DND-41 (cell line): Measurements from ENCODE around the gene LINC01488.

ENCODE experiments used
- EZH2 ChIP-seq: IDR thresholded peaks from 3 replicates; pipeline ENCODE4 v1.6.1; 2012; ENCODE audit warnings: borderline replicate concordance, low read depth, mild to moderate bottlenecking, moderate library complexity, low read length, inconsistent platforms; ENCODE audit not compliant: severe bottlenecking
- TF ChIP-seq, protein P1 (sequence below): IDR thresholded peaks from 2 replicates; pipeline ENCODE4 v1.5.1; 2012; ENCODE audit warnings: borderline replicate concordance, low read length, moderate library complexity, mild to moderate bottlenecking; ENCODE audit not compliant: poor library complexity, severe bottlenecking; ENCODE audit errors: extremely low read depth

- TF ChIP-seq, protein P1, sequence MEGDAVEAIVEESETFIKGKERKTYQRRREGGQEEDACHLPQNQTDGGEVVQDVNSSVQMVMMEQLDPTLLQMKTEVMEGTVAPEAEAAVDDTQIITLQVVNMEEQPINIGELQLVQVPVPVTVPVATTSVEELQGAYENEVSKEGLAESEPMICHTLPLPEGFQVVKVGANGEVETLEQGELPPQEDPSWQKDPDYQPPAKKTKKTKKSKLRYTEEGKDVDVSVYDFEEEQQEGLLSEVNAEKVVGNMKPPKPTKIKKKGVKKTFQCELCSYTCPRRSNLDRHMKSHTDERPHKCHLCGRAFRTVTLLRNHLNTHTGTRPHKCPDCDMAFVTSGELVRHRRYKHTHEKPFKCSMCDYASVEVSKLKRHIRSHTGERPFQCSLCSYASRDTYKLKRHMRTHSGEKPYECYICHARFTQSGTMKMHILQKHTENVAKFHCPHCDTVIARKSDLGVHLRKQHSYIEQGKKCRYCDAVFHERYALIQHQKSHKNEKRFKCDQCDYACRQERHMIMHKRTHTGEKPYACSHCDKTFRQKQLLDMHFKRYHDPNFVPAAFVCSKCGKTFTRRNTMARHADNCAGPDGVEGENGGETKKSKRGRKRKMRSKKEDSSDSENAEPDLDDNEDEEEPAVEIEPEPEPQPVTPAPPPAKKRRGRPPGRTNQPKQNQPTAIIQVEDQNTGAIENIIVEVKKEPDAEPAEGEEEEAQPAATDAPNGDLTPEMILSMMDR = no peak
- TF ChIP-seq EZH2 = no peak
Measured at GRCh38 chr11:69510471-69511357, 29.3 kb downstream of the LINC01488 start.
